K562 (cell line): ENCODE results near the gene GFI1B. TPM values are rescaled to one million over a fixed set of nuclear protein-coding genes. Genes with fewer than 3 reads are reported as not detected.

Experiments used
- BDP1 ChIP-seq: IDR thresholded peaks from 3 replicates; pipeline ENCODE4 v1.6.1; 2011; ENCODE audit not compliant: insufficient read length, insufficient read depth
- CTCFL ChIP-seq: IDR thresholded peaks from 2 replicates; pipeline ENCODE4 v1.6.1; 2011; ENCODE audit warnings: borderline replicate concordance, low read depth, mild to moderate bottlenecking, moderate library complexity, low read length; ENCODE audit not compliant: insufficient read depth, poor library complexity, severe bottlenecking
- FOXP4 ChIP-seq: sonication (generic); formaldehyde crosslinking; IDR thresholded peaks from 2 replicates; pipeline ENCODE4 v1.8.0; 2022; ENCODE audit warnings: mild to moderate bottlenecking, missing genetic modification reagents, borderline replicate concordance
- HMGXB4 ChIP-seq: sonication (generic); formaldehyde crosslinking; IDR thresholded peaks from 2 replicates; pipeline ENCODE4 v1.8.1; 2023; ENCODE audit warnings: mild to moderate bottlenecking, missing genetic modification reagents
- MEF2D ChIP-seq: conservative IDR thresholded peaks from 2 replicates; pipeline ENCODE4 v1.6.1; 2016; ENCODE audit warnings: low read depth, missing genetic modification characterization, missing compliant biosample characterization
- NCOA4 ChIP-seq: fragments of 450-650 bp; IDR thresholded peaks from 2 replicates; pipeline ENCODE4 v1.6.1; 2018; ENCODE audit warnings: mild to moderate bottlenecking; ENCODE audit not compliant: partially characterized antibody
- NCOR1 ChIP-seq: fragments of 450-650 bp; IDR thresholded peaks from 2 replicates; pipeline ENCODE4 v1.6.1; 2016; ENCODE audit warnings: mild to moderate bottlenecking, moderate library complexity
- NUFIP1 ChIP-seq: fragments of 450-650 bp; IDR thresholded peaks from 2 replicates; pipeline ENCODE4 v1.6.1; 2018; ENCODE audit not compliant: partially characterized antibody
- POLR2B ChIP-seq: fragments of 450-650 bp; IDR thresholded peaks from 2 replicates; pipeline ENCODE4 v1.6.1; 2018; ENCODE audit warnings: low read depth; ENCODE audit not compliant: partially characterized antibody
- RUNX1 ChIP-seq: sonication (generic); IDR thresholded peaks from 2 replicates; pipeline ENCODE4 v1.6.1; 2016; ENCODE audit warnings: antibody characterized with exemption, low read depth
- ZBTB34 ChIP-seq: fragments of 250-450 bp; sonication (Bioruptor Pico); IDR thresholded peaks from 2 replicates; pipeline ENCODE4 v1.8.0; 2021; ENCODE audit warnings: mild to moderate bottlenecking, moderate library complexity
- ZNF785 ChIP-seq: fragments of 250-450 bp; sonication (Bioruptor Pico); IDR thresholded peaks from 2 replicates; pipeline ENCODE4 v1.4.0; 2020; ENCODE audit warnings: mild to moderate bottlenecking
- polyA plus RNA-seq, 8 experiments: library from polyadenylated mRNA; depleted of rRNA in 4 of 8; stranded (reverse) in 5 of 8; unstranded in 3 of 8; fragments of >200 nt; fragmentation: Nextera tagmentation in 2 of 8; fragmentation: Illumina TruSeq in 1 of 8; extraction: Ambion mirVana in 2 of 8; extraction: Trizol in 1 of 8; gene quantifications; 2 replicates each; pipeline versions ENCODE4 v1.2.1 to v1.2.3, GENCODE V29; 2011 to 2014; ENCODE audit warnings: inconsistent platforms in 1 of 8, missing spikeins in 1 of 8
- total RNA-seq, 7 experiments: library from RNA; depleted of rRNA in 6 of 7; stranded (reverse); fragments of >200 nt in 6 of 7; fragmentation: Illumina TruSeq in 2 of 7; extraction: Trizol in 2 of 7; gene quantifications; 2 replicates each; pipeline versions ENCODE4 v1.2.1 to v1.2.3, GENCODE V29; 2011 to 2021; ENCODE audit warnings: low replicate concordance in 1 of 7
- TF ChIP-seq, protein P1 (sequence below): sonication (generic); formaldehyde crosslinking; IDR thresholded peaks from 2 replicates; pipeline ENCODE4 v1.8.0; 2023; ENCODE audit warnings: missing genetic modification reagents, mild to moderate bottlenecking, borderline replicate concordance

GFI1B gene
- total and polyA plus RNA-seq, 9 of the 15 experiments (the other 6 are each of a cell fraction or from before 2014, with no cell fraction given): 8.0 to 75.7 (median 34.5) TPM

DNA sequence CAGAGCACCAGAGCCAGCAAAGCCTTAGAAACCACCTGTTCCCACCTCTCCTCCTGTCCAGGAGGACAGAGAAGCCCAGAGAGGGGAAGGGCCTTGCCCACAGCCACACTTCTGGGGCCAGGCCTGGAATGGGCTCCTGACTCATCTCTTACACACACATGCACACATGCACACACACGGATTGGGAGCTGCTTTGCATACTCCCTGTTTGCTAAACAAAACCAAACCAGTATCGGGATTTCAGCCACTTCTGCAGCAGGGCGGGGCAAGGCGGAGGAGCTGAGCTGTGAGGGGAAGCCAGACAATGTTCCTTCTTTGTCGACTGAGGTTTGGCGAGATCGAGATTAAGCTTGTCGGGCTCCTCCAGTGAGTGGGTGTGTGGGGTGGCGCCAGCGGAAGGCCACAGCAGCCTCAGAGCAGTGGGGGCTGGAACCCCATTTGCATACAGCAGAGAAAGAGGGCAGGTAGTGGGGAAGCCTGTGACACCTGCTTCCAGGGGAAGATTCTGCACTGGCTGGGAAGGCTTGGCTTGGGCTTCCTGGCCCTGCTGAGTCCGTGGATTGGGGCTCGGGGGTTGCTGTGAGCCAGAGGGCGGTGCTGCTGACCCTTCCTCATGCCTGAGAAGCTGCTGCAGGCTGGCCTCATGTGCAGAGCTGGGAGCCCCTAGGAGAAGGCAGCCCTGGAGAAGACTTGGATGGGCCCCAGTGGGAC is 16.1 kb downstream of the GFI1B start (continued):
- TF ChIP-seq FOXP4 (CRISPR knock-in tag) (no peak), NCOR1 (no peak), ZNF785 (no peak), BDP1 (no peak), NUFIP1 (no peak), HMGXB4 (CRISPR knock-in tag) (no peak), ZBTB34 (CRISPR knock-in tag) (no peak), CTCFL (no peak), POLR2B (no peak), NCOA4 (no peak), RUNX1 (no peak), MEF2D (tag) (no peak; the same call in 1 of the 2 replicates)
- TF ChIP-seq, protein P1, sequence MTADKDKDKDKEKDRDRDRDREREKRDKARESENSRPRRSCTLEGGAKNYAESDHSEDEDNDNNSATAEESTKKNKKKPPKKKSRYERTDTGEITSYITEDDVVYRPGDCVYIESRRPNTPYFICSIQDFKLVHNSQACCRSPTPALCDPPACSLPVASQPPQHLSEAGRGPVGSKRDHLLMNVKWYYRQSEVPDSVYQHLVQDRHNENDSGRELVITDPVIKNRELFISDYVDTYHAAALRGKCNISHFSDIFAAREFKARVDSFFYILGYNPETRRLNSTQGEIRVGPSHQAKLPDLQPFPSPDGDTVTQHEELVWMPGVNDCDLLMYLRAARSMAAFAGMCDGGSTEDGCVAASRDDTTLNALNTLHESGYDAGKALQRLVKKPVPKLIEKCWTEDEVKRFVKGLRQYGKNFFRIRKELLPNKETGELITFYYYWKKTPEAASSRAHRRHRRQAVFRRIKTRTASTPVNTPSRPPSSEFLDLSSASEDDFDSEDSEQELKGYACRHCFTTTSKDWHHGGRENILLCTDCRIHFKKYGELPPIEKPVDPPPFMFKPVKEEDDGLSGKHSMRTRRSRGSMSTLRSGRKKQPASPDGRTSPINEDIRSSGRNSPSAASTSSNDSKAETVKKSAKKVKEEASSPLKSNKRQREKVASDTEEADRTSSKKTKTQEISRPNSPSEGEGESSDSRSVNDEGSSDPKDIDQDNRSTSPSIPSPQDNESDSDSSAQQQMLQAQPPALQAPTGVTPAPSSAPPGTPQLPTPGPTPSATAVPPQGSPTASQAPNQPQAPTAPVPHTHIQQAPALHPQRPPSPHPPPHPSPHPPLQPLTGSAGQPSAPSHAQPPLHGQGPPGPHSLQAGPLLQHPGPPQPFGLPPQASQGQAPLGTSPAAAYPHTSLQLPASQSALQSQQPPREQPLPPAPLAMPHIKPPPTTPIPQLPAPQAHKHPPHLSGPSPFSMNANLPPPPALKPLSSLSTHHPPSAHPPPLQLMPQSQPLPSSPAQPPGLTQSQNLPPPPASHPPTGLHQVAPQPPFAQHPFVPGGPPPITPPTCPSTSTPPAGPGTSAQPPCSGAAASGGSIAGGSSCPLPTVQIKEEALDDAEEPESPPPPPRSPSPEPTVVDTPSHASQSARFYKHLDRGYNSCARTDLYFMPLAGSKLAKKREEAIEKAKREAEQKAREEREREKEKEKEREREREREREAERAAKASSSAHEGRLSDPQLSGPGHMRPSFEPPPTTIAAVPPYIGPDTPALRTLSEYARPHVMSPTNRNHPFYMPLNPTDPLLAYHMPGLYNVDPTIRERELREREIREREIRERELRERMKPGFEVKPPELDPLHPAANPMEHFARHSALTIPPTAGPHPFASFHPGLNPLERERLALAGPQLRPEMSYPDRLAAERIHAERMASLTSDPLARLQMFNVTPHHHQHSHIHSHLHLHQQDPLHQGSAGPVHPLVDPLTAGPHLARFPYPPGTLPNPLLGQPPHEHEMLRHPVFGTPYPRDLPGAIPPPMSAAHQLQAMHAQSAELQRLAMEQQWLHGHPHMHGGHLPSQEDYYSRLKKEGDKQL: no peak
